ENCODE results near the gene POMT1.

The POMT1 gene

GRCh38 chr9:131476777-131477345, 25.9 kb upstream of the POMT1 start:
- no peak for DNase-seq

DNA sequence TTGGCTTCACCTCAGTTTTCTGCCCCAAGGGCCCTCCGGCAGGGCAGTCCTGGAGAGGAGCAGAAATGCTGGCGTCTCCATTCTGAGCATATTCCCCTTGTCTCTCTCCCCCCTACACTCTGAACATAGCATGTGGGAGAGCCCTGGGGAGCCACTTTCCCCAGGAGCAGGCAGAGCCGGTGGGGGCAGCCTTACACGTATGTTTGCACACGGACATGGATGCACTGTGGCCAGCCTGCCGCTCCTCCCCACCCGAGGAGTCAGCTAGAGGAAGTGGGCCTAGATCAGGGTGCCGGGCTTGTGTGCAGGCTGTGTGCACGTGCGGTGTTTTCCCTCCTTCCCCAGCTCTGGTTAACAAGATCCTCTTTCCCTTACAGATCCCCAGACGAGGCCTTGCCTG, 25.4 kb upstream of the POMT1 start:
- DNase-seq, result no peak

GRCh38 chr9:131477816-131478419, 24.8 kb upstream of the POMT1 start:
- no peak for DNase-seq

GRCh38 chr9:131478421-131478868, 24.3 kb upstream of the POMT1 start:
- DNase-seq, result peak; percentile 37

GRCh38 chr9:131478911-131479310, 23.8 kb upstream of the POMT1 start:
- no peak for DNase-seq

DNA sequence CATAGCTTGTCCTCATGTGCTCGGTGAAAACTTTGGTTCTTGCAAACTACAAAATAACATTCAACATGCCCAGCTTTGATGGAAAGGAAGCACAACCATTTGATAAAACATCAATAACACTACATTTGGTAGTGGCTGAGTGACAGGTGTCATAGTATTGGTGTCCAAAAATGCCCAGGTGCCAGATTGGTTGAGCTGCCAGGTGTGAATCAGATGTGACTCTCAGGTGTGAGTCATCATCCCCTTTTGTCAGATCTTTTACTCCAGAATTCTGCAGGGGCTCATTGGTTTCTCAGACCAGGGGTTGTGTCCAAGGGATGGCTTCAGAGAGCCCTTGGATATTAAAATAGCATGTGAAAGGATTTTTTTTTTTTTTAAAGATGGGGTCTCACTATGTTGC, 22.5 kb upstream of the POMT1 start:
- DNase-seq, result no peak

- no peak for DNase-seq
These were observed 21.0 kb upstream of the POMT1 start for GRCh38 chr9:131481441-131482342.

DNA sequence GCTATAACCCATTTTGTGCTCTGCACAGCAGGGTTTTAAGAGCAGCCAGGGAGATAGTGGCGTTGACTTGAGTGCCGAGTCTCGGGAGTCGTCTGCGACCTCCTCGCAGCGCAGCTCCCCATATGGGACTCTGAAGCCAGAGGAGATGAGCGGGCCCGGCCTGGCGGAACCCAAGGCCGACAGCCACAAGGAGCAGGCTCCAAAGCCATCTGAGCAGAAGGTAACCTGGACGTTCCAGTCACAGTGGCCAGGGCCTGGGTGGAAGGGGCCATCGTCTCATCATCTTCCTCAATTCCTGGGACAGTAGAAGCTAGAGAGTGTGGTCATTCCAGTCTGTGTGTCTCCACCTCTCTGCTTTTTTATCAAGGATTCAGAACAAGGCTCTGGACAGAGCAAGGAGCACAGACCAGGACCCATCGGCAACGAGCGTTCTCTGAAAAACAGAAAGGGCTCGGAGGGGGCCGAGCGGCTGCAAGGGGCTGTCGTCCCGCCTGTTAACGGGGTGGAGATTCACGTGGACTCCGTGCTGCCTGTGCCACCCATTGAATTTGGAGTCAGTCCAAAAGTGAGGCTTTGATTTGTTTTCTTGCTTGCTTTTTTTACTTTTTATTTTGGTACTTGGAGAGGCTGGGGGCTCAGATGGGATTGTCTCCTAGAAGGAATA, 20.2 kb upstream of the POMT1 start:
- no peak for DNase-seq

DNA sequence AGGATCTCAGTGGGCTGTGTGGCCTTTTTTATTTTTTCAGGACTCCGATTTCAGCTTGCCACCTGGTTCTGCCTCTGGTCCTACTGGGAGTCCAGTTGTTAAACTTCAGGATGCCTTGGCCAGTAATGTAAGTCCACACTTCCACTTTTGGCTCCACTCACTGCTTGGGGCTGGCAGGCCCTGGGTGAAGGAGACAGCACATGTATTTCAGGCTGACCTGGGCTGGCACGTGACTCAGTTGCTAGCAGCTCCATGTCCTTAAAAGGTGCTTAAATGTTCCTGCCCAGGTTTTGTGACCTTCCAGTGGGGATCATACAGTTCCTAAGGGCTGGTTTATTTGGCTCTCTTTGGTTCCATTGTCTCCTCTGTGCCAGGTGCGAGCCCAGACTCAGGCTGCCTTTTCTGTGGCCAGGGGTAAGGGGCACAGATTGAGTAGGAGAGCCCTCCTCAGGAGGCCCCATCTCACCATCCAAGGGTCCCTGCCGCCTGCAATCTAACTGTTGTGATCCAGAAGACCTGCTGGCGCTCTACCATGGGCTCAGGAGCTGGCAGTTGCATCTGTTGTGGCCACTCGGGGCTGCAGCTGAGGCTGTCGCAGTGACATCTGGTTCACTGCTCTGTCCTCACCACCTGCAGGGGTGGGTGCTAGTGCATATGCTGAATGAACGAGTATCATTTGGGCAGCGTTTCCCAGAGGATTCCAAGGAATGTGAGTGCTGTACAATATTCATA, 19.2 kb upstream of the POMT1 start:
- no peak for DNase-seq

GRCh38 chr9:131484051-131484445, 18.7 kb upstream of the POMT1 start:
- DNase-seq, result no peak

DNA sequence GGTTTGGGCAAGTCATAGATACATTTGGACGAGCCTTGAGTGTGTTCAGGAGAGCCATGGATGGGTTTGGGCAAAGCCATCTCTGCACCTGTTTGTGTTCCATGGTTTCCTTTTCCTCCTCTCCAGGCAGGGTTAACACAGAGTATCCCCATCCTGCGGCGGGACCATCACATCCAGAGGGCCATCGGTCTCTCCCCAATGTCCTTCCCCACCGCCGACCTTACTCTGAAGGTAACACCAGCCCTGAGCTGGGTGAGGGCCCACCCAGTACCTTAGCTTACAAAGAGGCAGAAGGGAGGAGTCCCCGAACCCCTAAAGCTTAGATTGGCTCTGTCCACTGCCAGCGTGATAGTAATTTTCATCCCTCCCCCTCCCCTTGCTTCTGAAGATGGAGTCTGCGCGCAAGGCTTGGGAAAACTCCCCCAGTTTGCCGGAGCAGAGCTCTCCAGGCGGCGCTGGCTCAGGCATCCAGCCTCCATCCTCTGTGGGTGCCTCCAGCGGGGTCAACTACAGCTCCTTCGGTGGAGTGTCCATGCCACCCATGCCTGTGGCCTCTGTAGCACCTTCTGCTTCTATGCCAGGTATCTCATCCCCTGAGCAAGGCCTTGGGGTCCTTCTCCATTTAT, 18.0 kb upstream of the POMT1 start:
- DNase-seq, result no peak

DNA sequence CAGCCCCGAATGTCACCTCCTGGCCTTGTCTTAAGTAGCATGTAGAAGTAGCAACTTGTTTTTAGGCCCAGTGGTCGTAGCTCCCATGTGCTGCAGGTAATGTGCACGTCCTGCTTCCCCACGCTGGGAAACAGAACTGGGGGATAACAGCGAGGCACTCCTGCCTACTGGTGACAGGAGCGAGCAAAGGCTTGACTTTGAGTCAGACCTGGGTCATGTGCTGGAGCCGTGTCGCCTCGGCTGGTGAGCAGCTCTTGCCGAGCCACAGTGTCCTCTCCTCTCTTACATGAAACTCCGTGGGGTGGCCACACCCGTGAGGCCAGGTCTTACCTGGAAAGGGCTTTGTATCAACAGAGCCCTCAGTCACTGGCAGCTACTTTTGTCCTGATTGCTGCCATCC, 17.5 kb upstream of the POMT1 start:
- DNase-seq, result no peak

- no peak for DNase-seq
These were observed 16.8 kb upstream of the POMT1 start for GRCh38 chr9:131485728-131486422.

DNA sequence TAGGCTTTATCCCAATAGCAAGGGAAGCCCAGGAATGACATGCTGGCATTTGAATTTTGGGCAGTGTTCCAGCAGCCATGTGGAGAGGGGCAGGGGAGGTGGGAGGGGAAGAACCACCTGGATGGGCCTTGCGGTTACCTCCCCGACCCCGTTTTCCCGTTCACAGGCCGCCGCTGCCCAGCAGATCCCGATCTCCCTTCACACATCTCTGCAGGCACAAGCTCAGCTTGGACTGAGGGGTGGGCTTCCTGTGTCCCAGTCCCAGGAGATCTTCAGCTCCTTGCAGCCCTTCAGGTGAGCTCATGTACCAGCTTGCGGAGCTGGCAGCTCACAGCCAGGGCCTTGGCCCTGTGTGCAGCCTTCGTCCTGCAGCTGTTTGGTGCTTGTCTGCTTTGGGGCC, 15.7 kb upstream of the POMT1 start:
- DNase-seq, result no peak

GRCh38 chr9:131487621-131488031, 15.1 kb upstream of the POMT1 start:
- DNase-seq, result no peak

- DNase-seq, result no peak
These were observed 12.2 kb upstream of the POMT1 start for GRCh38 chr9:131490514-131490913.

DNA sequence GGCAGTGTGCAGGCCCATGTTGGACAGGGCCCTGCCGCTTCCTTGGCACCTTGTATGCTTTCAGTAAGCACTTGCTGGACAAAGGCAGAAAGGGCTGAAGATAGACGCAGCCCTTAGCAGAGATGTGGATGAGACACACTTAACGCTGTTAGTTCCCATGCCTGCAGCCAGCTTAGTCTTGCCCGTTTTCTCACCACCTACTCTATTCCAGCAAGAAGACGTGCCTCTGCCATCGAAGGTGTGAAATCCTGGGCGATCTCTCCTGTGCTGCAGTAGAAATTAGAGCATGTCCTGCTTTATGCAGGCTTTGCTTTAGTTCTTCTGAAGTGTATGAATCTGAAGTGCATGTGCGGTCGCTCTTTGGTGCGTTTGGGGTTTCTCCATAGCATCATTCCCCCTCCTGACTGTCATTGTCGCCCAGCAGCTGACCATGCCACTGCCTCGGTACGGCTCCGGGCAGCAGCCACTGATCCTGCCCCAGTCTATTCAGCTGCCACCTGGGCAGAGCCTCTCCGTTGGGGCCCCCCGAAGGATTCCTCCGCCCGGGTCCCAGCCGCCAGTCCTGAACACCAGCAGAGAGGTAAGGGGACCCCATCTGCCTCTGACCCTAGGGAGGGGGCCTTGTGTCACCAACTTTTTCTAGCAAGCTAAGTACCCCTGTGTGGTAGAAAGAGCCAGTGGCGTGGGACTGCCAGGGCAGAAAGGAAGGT, 11.6 kb upstream of the POMT1 start:
- DNase-seq, result no peak

GRCh38 chr9:131492070-131492469, 10.6 kb upstream of the POMT1 start:
- no peak for DNase-seq

DNA sequence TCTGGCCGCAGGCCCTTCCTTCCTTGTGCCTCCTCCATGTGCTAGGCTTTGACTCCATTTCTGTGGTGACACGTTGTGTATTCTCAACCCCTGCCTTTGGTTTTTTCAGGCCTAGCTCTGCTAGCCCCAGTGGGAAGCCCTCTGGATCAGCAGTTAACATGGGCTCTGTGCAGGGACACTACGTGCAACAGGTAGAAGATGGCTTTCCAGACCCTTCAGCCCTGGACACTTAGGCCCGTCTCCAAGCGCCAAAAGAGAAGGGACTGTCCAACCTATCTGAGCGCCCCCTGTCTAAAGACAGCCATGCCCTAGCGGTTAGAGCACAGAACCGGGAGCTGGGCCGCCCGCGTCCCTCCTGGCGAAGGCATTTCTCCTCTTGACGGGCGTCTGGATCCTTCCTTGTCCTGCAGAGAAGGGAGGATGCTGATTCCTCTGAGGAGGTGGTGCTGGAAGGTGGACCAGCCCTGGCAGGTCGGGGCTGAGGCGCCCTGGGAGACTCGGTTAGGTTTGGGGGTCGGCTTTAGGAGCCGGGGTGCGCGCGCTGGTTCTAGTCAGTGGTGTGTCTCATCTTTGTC, 8.3 kb upstream of the POMT1 start:
- DNase-seq, result no peak

- no peak for DNase-seq
These were observed 6.9 kb upstream of the POMT1 start for GRCh38 chr9:131495785-131496184.
